GM19328 (cell line): Measurements from ENCODE around the gene NUDT4.

Experiments used
- ATAC-seq: cut with Tn5 transposase; IDR thresholded peaks from one replicate; pipeline ENCODE4 v1.9.1; 2021; ENCODE audit warnings: mild to moderate bottlenecking, moderate library complexity; ENCODE audit not compliant: unreplicated experiment

Gene NUDT4

GRCh38 chr12:93456077-93456476 is 78.4 kb downstream of the NUDT4 start:
- no peak for ATAC-seq
